Liver (tissue), 3 donors: ENCODE data around the gene DSC1.

ENCODE experiments used
- CTCF ChIP-seq: fragments of 150-350 bp; IDR thresholded peaks from 2 replicates; pipeline ENCODE4 v1.5.1; 2017; ENCODE audit warnings: improper control_type of control experiment, low read depth, low read length; ENCODE audit not compliant: missing input control
- GABPA ChIP-seq, 2 donors: IDR thresholded peaks in 1 of 2; conservative IDR thresholded peaks in 1 of 2; 2 replicates each; pipeline ENCODE4 v1.6.1; 2016; ENCODE audit warnings: antibody characterized with exemption in 2 of 2, mild to moderate bottlenecking in 1 of 2, moderate library complexity in 1 of 2
- JUND ChIP-seq, 2 donors: IDR thresholded peaks; 2 replicates each; pipeline ENCODE4 v1.6.1; 2016; ENCODE audit warnings: antibody characterized with exemption in 2 of 2
- MAX ChIP-seq: IDR thresholded peaks from 2 replicates; pipeline ENCODE4 v1.6.1; 2016; ENCODE audit warnings: antibody characterized with exemption
- RAD21 ChIP-seq, 2 donors: IDR thresholded peaks; 2 replicates each; pipeline ENCODE4 v1.6.1; 2016; ENCODE audit warnings: antibody characterized with exemption in 2 of 2, mild to moderate bottlenecking in 2 of 2
- REST ChIP-seq: IDR thresholded peaks from 2 replicates; pipeline ENCODE4 v1.6.1; 2016; ENCODE audit warnings: antibody characterized with exemption, mild to moderate bottlenecking
- RXRA ChIP-seq, 2 donors: IDR thresholded peaks; 2 replicates each; pipeline ENCODE4 v1.6.1; 2017 to 2018; ENCODE audit warnings: antibody characterized with exemption in 2 of 2, mild to moderate bottlenecking in 1 of 2
- SP1 ChIP-seq: IDR thresholded peaks from 2 replicates; pipeline ENCODE4 v1.6.1; 2018; ENCODE audit warnings: antibody characterized with exemption, mild to moderate bottlenecking
- YY1 ChIP-seq: IDR thresholded peaks from 2 replicates; pipeline ENCODE4 v1.6.1; 2016; ENCODE audit warnings: antibody characterized with exemption, mild to moderate bottlenecking
- donor health status: healthy.
- donor health status: healthy.

GRCh38 chr18:31148600-31148999 is 14.1 kb downstream of the DSC1 start:
- TF ChIP-seq CTCF (no peak), RAD21 (IDR thresholded peaks at IDR 0.05) (no peak), JUND (IDR thresholded peaks at IDR 0.05) (no peak), GABPA (IDR thresholded peaks at IDR 0.05 in 1 of 2, conservative IDR thresholded peaks at IDR 0.05 in 1 of 2) (no peak), SP1 (no peak), MAX (no peak), YY1 (no peak), RXRA (IDR thresholded peaks at IDR 0.05) (no peak), REST (no peak)
